Right forelimb (tissue), 1 donor: Measurements from ENCODE around the gene ACTL10.
"Not testable (repeated sequence)": the region's sequence is repeated elsewhere in the genome, so short reads cannot be mapped to it uniquely, and the experiment has no call there.

ENCODE experiments used
- DNase-seq: peaks from one replicate; pipeline ENCODE4 v3.0.0-alpha.2; 2018

Gene ACTL10

DNA sequence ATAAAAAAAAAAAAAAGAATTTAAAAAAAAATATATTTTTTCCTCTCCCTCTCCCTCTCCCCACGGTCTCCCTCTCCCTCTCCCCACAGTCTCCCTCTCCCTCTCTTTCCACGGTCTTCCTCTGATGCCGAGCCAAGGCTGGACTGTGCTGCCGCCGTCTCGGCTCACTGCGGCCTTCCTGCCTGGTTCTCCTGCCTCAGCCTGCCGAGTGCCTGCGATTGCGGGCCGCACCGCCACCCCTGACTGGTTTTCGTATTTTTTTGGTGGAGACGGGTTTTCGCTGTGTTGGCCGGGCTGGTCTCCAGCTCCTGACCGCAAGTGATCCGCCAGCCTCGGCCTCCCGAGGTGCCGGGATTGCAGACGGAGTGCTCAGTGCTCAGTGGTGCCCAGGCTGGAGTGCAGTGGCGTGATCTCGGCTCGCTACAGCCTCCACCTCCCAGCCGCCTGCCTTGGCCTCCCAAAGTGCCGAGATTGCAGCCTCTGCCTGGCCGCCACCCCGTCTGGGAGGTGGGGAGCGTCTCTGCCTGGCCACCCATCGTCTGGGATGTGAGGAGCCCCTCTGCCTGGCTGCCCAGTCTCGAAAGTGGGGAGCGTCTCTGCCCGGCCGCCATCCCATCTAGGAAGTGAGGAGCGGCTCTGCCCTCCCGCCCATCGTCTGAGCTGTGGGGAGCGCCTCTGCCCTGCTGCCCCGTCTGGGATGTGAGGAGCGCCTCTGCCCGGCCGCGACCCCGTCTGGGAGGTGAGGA lies 34.1 kb downstream of the ACTL10 start:
- not testable (repeated sequence) for DNase-seq

DNA sequence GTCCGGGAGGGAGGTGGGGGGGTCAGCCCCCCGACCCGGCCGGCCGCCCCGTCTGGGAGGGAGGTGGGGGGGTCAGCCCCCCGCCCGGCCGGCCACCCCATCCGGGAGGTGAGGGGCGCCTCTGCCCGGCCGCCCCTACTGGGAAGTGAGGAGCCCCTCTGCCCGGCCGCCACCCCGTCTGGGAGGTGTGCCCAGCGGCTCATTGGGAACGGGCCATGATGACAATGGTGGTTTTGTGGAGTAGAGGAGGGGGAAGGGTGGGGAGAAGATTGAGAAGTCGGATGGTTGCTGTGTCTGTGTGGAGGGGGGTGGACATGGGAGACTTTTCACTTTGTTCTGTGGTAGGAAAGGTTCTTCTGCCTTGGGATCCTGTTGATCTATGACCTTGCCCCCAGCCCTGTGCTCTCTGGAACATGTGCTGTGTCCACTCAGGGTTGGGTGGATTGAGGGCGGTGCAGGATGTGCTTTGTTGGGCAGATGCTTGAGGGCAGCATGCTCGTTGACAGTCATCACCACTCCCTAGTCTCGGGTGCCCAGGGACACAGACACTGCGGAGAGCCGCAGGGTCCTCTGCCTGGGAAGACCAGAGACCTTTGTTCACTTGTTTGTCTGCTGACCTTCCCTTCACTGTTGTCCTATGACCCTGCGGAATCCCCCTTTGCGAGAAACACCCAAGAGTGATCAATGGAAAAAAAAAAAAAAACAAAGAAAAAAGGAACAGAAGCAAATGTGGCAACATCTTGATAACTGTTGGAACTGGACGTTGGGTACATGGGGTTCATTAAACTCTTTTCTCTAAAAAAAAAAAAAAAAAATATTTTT lies 35.1 kb downstream of the ACTL10 start:
- no peak for DNase-seq

DNA sequence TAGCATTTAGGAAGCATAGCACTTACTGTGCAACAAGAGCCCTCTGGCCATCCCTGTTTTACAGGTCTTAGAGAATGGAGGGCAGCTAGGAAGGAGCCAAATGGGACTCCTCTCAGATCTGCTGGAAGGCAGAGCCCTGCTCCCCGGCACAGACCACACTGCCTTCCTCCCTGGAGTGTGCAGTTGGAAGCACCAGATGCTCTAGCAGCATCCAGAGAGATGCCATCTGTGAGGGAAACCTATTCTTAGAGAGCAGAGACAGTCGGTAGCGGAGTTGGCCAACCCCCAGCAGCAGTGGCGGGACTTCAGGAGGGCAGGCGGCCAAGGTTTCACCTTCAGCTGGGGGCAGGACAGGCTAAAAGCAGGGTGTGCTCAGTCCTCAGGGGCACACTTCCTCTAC lies 36.1 kb downstream of the ACTL10 start:
- no peak for DNase-seq

DNA sequence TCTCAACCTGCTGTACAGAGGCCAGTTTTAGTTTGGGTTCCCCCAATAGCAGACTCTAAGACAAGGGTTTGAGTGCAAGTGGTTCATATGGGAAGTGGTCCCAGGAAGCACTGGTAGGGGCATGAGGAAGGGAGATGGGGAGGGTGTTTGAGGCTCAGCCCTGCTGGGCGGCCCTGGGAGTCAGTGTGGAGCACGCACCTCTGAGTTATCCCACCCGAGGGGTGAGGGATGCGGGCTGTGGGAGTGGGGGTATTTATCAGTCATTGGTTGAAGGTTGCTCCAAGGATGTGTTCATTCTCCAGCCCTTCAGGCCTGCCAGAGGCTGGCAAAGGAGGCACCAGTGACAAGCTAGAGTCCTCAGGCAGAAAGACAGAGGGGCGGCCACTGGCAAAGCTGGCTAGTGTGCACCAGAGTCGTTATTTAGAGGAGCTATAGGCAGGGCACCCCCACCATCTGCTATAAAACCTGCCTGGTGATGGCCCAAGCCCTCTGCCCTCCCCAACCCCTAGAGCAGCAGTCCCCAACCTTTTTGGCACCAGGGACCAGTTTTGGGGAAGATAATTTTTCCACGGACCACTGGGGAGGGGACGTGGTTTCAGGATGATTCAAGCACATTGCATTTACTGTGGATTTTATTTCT lies 36.9 kb downstream of the ACTL10 start:
- no peak for DNase-seq

DNA sequence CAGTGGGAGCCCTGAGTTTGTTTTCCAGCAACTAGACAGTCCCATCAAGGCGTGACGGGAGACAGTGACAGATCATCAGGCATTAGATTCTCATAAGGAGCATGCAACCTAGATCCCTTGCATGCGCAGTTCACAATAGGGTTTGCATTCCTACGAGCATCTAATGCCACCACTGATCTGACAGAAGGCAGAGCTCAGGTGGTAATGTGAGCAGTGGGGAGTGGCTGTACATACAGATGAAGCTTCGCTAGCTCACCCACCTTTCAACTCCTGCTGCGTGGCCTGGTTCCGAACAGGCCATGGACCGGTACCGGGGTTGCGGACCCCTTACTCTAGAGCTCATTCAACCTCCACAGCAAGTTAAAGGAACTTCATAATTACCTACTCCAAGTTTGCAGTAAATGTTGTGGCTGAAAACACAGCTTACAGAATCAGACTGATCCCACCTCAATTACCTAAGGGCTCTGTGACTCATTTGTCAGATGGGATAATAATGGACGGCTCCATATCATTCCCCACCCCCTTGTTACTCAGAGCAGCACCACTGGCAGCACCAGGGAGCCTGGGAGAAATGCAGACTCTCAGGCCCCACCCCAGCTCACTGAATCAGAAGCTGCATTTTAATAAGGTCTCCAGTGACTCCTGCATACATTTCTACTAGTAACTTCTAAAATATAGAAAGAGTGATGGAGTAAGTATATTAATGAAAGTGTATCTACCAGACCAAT lies 37.6 kb downstream of the ACTL10 start:
- DNase-seq: no peak

DNA sequence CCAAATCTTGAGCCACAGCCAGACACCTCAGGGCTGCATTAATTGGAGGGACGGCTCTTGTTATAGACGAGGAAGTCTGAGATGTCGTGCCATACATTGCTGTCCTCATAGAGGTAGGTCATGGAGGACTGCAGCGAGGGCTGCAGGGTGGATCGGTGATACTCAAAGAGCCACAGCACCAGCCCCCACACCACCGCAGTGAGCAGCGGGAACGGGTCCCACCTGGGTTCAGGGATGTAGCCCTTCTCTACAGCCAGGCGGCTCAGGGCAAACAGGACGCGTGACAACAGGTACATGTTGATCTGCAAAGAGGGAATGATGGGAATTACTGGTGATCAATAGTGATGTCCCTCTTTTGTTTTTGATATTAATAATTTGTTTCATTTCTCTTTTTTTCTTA lies 40.9 kb downstream of the ACTL10 start:
- DNase-seq: no peak

DNA sequence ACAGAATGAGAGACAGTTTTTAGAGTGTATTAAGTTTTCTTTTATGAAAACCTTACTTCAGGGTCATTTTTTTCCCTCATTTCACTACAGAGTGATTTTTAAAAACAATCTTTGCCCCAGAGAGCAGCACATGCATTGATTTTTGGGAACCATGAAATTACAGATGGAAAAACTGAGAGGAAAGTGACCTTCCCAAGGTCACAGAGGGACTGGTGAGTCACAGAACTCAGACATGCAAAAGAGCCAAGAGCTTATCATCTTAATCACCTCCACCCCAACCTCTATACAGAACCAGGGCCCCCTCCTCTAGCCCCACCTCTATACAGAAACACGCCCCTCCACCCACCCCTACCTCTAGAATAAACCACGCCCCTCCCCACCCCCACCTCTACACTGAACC lies 42.7 kb downstream of the ACTL10 start:
- no peak for DNase-seq

DNA sequence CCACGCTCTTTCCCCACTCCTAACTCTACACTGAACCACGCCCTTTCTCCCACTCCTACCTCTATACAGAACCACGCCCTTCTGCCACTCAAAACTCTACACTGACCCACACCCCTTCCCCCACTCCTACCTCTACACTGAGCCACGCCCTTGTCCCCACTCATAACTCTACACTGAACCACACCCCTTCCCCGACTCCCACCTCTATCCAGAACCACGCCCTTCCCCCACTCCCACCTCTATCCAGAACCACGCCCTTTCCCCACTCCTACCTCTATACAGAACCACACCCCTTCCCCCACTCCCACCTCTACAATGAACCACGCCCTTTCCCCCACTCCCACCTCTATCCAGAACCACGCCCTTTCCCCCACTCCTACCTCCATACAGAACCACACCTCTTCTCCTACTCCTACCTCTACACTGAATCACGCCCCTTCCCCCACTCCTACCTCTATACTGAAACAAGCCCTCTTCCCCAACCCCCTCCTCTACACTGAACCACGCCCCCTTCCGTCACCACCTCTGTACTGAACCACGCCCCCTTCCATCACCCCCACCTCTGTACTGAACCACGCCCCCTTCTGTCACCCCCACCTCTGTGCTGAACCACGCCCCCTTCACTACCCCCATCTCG lies 43.3 kb downstream of the ACTL10 start:
- DNase-seq: no peak

DNA sequence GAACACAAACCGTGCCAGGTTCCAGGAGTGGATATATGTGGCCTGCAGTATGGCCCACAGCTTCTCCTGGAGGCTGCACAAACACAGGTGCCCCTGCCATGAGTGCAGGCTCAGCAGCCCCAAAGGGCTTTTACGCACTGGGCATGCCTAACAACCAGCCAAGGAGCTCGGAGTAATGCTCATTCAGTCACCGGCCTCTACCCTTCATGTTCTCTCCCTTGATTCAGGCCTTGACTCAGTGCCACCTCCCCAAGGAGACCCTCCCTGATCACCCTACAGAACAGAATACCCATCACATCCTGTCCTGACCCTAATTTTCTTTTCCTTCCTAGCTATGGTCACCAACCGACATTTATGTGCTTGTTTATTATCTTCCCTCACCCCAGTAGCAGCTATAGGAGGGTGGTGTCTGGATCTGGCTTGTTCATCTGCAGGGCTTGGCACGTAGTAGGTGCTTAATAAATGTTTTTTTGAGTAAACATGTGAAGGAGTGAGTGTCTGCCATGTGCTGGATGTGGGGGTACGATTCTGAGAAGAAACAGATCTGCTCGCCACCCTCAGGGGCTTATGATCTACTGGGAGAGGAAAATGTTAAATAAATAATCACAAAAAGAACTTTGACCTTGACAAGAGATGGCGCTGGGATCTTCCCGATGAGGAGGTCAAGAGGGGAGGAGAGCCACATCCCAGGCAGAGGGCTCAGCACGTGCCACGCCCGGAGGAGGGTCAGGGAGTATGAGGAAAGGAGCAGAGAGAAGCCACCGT lies 44.1 kb downstream of the ACTL10 start:
- DNase-seq: no peak

DNA sequence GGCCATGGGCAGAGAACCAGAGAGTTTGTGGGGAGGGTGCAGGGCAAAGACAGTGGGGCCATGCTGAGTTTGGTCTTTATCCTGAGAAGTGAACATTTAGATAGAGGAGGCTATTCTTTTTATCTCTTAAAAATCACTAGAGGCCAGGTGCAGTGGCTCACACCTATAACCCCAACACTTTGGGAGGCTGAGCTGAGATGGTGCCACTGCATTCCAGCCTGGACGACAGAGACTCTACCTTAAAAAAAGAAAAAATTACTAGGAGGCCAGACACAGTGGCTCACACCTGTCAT lies 44.6 kb downstream of the ACTL10 start:
- DNase-seq: no peak

DNA sequence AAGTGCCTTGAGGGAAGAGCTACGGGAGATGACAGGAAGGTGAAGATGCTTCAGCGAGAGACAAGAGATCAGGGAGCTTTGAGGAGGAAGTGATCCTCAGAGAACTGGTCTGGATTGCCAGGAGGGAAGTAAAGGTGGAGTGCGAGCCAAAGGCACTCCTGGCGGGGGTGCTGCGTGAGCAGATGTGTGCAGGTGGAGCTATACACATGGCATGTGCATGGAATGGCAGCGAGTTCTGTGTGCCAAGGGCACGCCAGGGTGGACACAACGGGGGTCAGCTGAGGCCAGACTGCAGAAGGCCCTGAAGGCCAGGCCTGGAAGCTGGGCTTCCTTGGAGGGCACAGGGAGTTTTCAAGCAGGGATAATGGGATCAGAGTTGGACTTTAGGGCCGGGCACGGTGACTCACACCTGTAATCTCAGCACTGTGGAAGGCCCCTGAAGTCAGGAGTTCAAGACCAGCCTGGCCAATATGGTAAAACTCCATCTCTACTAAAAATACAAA lies 47.2 kb downstream of the ACTL10 start:
- DNase-seq: no peak

DNA sequence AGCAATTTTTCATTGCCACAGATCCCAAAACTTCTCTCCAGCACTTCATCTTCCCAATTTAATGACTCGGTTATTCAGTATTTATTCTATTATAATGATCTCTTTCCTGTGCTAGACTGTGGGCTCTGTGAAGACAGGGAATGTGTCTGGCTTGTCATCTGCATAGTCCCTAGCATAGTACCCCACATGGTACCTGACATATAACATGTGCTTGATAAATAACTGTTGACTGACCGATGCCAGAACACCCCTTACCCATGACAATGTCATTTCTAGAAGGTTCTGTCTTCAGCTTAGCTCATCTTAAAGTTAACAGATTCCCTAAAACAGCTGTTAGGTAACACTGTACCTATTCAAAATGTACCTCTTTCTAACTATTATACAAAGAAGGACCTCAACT lies 49.8 kb downstream of the ACTL10 start:
- no peak for DNase-seq
